ENCODE data around the gene TRMT61A.

TRMT61A gene

GRCh38 chr14:103544388-103545218, 15.6 kb downstream of the TRMT61A start:
- H3K36me3 ChIP-seq (ENCODE audit: insufficient read depth, low read length), result no peaks in the 10 kb centered on the region
- H3K9me3 ChIP-seq (ENCODE audit: low read depth, low read length), result no peaks in the 10 kb centered on the region
- H3K27ac ChIP-seq, result peak overlapping the region; percentile 70
- TF ChIP-seq FOXP2 (optimal IDR thresholded peaks at IDR 0.05; ENCODE audit: control extremely low read depth, extremely low read length, insufficient read depth), result no peak
- no peak for TF ChIP-seq EZH2 (IDR thresholded peaks at IDR 0.05)
- peak; percentile 39; the same call in 1 of the 2 replicates for TF ChIP-seq POLR2AphosphoS5 (IDR thresholded peaks at IDR 0.05; ENCODE audit: borderline replicate concordance, low read depth, low read length)
- peak overlapping the region; percentile 47 for H3K9ac ChIP-seq (ENCODE audit: insufficient read length)
- DNase-seq (ENCODE audit: low read depth, low spot score), result no peak
- H3K4me3 ChIP-seq, result peak overlapping the region; percentile 55

DNA sequence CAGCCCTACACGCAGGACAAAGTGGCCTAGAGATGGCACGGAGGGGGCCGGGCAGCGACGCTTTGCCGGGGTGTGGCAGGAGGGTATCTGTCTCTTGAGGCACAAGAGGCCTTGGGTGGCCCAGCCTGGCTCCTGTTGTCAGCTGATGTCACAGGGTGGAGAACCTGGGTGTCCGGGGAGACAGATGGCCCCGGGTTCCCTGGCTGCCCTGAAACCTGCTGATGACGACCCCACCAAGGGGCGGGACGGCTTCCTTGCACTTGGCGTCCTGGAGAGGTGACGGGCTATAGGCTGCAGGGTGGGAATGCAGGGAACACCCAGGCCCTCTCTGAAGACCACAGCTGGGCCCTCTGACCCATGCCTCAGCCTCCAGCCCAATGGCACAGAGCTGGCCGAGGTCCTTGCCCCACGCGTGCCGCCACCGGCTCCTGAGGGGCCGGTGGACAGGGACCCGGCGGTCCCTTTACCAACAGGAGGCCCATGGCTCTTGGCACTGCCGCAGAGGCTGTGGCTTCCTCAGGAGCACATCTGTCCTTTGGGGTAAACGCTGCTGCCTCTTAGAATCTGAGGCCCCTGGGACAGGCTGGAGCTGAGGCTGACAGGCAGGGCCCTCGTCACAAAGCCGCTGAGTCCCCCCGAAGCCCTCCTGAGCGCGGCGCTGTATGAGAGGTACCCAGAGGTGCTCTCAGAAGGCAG, 16.4 kb downstream of the TRMT61A start:
- no peaks in the 10 kb centered on the region for H3K36me3 ChIP-seq (ENCODE audit: insufficient read depth, low read length)
- DNase-seq (ENCODE audit: low read depth, low spot score), result no peak
- H3K9ac ChIP-seq (ENCODE audit: insufficient read length), result no peak overlapping the region
- H3K27ac ChIP-seq, result no peak overlapping the region
- no peaks in the 10 kb centered on the region for H3K9me3 ChIP-seq (ENCODE audit: low read depth, low read length)
- no peak overlapping the region for H3K4me3 ChIP-seq
- TF ChIP-seq EZH2 (IDR thresholded peaks at IDR 0.05), result no peak
- TF ChIP-seq FOXP2 (optimal IDR thresholded peaks at IDR 0.05; ENCODE audit: control extremely low read depth, extremely low read length, insufficient read depth), result no peak
- no peak for TF ChIP-seq POLR2AphosphoS5 (IDR thresholded peaks at IDR 0.05; ENCODE audit: borderline replicate concordance, low read depth, low read length)

- no peak overlapping the region for H3K4me3 ChIP-seq
- no peak overlapping the region for H3K27ac ChIP-seq
- H3K36me3 ChIP-seq (ENCODE audit: insufficient read depth, low read length), result no peaks in the 10 kb centered on the region
- TF ChIP-seq EZH2 (IDR thresholded peaks at IDR 0.05), result no peak
- no peak for TF ChIP-seq POLR2AphosphoS5 (IDR thresholded peaks at IDR 0.05; ENCODE audit: borderline replicate concordance, low read depth, low read length)
- TF ChIP-seq FOXP2 (optimal IDR thresholded peaks at IDR 0.05; ENCODE audit: control extremely low read depth, extremely low read length, insufficient read depth), result no peak
- no peak overlapping the region for H3K9ac ChIP-seq (ENCODE audit: insufficient read length)
- DNase-seq (ENCODE audit: low read depth, low spot score), result no peak
- no peaks in the 10 kb centered on the region for H3K9me3 ChIP-seq (ENCODE audit: low read depth, low read length)
Measured at GRCh38 chr14:103545915-103546651, 17.1 kb downstream of the TRMT61A start.

- TF ChIP-seq FOXP2 (optimal IDR thresholded peaks at IDR 0.05; ENCODE audit: control extremely low read depth, extremely low read length, insufficient read depth), result no peak
- no peak for TF ChIP-seq EZH2 (IDR thresholded peaks at IDR 0.05)
- TF ChIP-seq POLR2AphosphoS5 (IDR thresholded peaks at IDR 0.05; ENCODE audit: borderline replicate concordance, low read depth, low read length), result no peak
- Histone ChIP-seq H3K9me3 (ENCODE audit: low read depth, low read length) (no peaks in the 10 kb centered on the region), H3K4me3 (no peak overlapping the region), H3K36me3 (ENCODE audit: insufficient read depth, low read length) (no peaks in the 10 kb centered on the region), H3K9ac (ENCODE audit: insufficient read length) (no peak overlapping the region), H3K27ac (no peak overlapping the region)
- no peak for DNase-seq (ENCODE audit: low read depth, low spot score)
Measured at GRCh38 chr14:103546652-103547454, 17.9 kb downstream of the TRMT61A start.

- no peak for DNase-seq (ENCODE audit: low read depth, low spot score)
- TF ChIP-seq POLR2AphosphoS5 (IDR thresholded peaks at IDR 0.05; ENCODE audit: borderline replicate concordance, low read depth, low read length), result no peak
- no peak for TF ChIP-seq FOXP2 (optimal IDR thresholded peaks at IDR 0.05; ENCODE audit: control extremely low read depth, extremely low read length, insufficient read depth)
- no peak for TF ChIP-seq EZH2 (IDR thresholded peaks at IDR 0.05)
- no peak overlapping the region for H3K4me3 ChIP-seq
- no peaks in the 10 kb centered on the region for H3K36me3 ChIP-seq (ENCODE audit: insufficient read depth, low read length)
- no peak overlapping the region for H3K27ac ChIP-seq
- no peak overlapping the region for H3K9ac ChIP-seq (ENCODE audit: insufficient read length)
- H3K9me3 ChIP-seq (ENCODE audit: low read depth, low read length), result no peaks in the 10 kb centered on the region
Measured at GRCh38 chr14:103547455-103547940, 18.5 kb downstream of the TRMT61A start.

DNA sequence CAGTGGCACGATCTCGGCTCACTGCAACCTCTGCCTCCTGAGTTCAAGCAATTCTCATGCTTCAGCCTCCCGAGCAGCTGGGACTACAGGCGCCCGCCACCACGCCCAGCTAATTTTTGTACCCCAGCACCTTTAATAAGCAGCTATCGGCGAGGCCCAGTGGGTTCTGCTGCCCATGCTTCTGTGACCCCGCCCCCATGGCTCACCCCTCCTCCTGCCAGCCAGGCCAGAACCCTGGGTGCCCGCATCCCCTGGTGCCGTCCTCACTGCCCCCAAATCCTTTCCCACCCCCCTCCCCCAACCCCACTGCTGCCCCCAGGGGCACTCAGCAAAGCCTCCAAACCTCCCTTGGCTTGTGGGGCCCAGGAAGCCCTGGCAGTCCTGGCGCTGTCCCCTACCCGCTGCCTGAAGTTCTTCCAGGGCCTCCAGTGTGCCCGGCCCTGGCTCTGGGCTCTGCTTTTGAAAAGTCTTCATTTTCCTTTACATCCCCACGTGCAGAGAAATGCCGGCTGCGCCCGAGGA, 19.0 kb downstream of the TRMT61A start:
- no peak overlapping the region for H3K9ac ChIP-seq (ENCODE audit: insufficient read length)
- H3K9me3 ChIP-seq (ENCODE audit: low read depth, low read length), result no peaks in the 10 kb centered on the region
- H3K36me3 ChIP-seq (ENCODE audit: insufficient read depth, low read length), result no peaks in the 10 kb centered on the region
- no peak overlapping the region for H3K4me3 ChIP-seq
- DNase-seq (ENCODE audit: low read depth, low spot score), result no peak
- H3K27ac ChIP-seq, result no peak overlapping the region
- no peak for TF ChIP-seq FOXP2 (optimal IDR thresholded peaks at IDR 0.05; ENCODE audit: control extremely low read depth, extremely low read length, insufficient read depth)
- TF ChIP-seq EZH2 (IDR thresholded peaks at IDR 0.05), result no peak
- TF ChIP-seq POLR2AphosphoS5 (IDR thresholded peaks at IDR 0.05; ENCODE audit: borderline replicate concordance, low read depth, low read length), result no peak

All from SK-N-MC (cell line).